LNCAP (cell line): Measurements from ENCODE around the gene CTSE.

ENCODE experiments used
- TF ChIP-seq, protein P1 (sequence below): fragments of 450-650 bp; IDR thresholded peaks from 2 replicates; pipeline ENCODE4 v1.5.1; 2017; ENCODE audit warnings: mild to moderate bottlenecking

CTSE gene

DNA sequence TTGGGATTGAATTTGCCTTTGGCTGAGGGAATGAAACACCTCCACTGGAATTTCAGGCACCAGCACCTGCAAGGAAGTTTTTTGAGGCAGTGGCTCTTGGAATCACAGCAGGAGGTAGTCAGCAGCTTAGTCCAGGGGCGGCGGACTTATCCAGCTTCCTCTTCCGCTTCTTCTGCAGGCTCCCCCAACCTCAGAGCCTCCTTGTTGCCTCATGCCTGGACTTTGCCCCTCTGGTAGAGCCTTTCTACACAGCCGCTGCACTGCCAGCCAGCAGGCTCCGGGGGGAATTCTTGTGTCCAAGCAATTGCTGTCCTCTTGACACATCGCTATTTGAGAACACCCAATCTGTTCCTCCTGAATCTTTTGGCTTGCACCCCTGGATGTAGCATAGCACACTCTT is 24.9 kb upstream of the CTSE start:
- TF ChIP-seq, protein P1, sequence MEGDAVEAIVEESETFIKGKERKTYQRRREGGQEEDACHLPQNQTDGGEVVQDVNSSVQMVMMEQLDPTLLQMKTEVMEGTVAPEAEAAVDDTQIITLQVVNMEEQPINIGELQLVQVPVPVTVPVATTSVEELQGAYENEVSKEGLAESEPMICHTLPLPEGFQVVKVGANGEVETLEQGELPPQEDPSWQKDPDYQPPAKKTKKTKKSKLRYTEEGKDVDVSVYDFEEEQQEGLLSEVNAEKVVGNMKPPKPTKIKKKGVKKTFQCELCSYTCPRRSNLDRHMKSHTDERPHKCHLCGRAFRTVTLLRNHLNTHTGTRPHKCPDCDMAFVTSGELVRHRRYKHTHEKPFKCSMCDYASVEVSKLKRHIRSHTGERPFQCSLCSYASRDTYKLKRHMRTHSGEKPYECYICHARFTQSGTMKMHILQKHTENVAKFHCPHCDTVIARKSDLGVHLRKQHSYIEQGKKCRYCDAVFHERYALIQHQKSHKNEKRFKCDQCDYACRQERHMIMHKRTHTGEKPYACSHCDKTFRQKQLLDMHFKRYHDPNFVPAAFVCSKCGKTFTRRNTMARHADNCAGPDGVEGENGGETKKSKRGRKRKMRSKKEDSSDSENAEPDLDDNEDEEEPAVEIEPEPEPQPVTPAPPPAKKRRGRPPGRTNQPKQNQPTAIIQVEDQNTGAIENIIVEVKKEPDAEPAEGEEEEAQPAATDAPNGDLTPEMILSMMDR = no peak

DNA sequence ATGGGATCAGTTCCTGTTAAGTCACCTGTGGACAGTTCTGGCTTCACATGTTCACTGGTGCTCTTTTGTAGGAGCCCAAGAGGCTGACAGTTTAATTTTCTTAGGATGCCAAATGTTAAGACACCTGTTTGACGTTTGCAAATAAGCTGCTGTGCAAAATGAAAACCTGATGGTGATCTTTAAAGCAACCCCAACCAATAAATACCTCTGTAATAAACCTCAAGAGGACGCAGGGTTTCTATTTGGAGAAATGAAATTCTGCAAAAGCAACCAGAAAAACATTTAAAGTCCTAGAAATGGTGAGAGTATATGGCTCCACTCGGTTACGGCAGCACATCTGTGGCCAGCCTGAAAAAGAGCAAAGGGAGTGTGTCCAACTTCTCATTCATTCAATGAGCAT is 23.6 kb upstream of the CTSE start:
- TF ChIP-seq, protein P1 = no peak

DNA sequence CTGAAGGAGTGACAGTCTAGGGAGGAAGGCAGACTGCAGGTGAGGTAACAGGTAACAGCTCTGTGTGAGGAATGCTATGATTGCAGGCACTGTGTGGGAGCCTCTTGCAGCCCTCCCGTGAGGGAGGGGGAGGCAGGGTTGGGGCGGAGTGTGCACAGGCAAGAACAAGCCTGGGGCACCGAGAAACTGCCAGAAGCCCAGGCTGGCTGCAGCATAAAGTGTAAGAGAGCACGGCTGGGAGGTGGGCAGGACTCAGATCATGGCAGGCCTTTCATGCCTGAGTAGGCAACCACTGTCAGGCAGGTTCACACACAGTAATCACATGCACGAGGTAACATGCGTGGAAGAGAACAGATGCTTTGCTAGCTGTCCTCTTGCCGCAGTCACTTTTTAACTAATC is 17.9 kb upstream of the CTSE start:
- TF ChIP-seq, protein P1 = no peak

DNA sequence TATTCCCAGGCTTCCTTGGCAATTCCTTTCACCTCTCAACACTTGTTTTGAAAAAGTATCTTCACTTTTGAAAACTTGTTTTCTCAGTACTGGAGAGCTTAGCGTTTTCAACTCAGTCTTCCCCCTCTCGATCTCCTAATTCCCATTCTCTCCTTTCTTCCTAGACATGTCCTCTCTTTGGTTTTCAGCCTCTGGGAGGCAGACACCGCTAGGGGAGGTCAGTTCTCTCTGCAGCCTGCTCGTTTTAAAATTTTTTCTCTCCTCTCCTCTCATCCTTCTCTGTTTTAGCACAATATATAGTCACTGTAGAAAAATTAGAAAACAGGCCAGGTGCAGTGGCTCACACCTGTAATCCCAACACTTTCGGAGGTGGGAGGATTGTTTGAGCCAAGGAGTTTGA is 16.6 kb upstream of the CTSE start:
- TF ChIP-seq, protein P1 = no peak

DNA sequence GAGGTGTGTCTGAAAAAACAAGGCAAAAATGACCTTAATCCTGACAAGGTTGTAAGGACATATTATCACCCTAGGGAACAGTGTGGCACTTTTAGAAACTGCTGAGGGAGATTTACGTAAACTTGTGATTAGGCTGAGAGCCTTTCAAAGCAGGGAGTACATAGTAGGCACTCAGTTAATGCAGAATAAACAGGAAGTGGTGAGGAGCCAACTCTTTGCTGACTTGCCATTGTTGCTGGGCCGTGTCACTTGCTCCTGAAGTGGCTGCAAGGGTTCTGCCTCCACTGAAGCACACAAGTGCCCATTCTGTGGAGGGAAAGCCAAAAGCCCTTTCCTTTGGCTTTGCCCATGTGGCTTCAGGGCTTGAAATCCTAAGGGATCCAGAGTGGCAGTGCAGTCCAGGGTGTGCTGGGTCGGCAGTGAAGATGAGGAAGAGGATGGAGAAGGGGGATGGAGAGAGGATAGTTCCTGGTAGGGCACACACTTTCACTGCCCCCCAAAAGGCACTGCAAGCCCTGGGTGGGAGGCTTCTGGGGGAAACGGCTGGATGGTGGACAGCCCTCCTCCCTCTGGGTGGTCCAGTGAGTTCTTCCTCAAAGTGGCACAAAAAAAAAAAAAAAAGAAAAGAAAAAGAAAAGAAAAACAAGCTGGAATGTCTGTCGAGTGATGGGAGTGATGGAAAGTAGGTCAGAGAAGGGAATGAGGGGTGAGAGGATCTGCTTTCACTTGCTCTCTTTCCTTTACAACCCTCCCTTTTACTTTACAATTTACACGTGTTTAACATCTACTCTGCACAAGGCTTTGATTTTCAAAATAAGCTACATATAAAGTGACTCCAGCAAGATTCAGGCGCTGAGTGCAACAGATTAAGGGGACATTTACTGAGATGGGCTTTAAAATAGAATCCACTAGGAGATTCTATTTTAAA is 15.6 kb upstream of the CTSE start:
- TF ChIP-seq, protein P1 = no peak

DNA sequence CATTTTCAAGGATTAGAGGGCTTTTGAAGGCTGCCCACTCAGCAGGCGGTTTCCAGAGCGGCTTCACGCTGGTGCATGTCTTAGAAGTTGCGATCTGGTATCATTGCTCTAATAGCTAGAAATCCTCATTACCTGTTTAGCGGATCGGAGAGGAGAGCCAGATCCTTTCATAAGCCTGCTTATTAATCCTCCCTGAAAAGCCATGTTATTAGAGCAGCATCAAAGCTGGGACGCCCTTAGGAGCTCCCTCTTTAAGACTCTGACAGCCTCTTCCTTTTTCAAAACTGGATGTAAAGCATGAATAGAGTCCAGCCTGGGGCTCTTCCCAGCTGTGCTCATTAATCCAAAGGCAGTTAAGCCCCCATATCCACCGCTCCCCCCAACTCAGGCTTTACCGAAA is 13.9 kb upstream of the CTSE start:
- TF ChIP-seq, protein P1 = no peak

DNA sequence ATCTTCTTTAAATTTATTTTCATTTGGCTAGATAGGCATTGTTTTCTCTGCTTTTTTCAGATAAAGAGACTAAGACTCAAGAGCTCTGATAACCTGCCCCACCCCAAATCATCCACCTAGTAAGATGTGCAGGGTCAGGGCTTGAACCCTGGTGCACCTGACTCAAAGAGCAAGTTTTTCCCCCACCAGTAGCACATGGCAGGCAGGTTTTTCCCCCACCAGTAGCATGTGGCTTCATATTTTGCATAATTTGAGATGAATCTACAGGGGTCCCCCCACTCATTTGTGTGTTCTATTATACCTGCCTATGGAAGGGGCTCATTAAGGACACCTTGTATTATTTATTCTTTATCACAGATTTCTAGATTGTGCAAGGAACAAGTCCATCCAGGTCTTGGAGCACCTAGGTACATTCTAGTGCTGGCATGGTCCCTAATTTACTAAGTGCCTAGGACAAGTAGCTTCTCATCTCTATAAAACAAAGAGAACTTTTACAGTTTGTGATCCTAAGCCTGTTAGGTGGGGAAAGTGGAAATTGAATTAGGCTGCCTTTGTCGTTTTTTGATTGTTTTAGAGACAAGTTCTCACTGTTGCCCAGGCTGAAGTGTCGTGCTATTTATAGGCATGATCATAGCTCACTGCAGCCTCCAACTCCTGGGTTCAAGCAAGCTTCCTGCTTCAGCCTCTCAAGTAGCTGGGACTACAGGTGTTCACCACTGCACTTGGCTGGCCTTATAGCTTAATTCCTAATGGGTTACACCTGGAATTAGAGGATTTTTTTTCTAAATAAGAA is 13.2 kb upstream of the CTSE start:
- TF ChIP-seq, protein P1 = no peak
